Type B pancreatic cell (in vitro differentiated cells): ENCODE data around the gene KLHL11. TPM values are rescaled to one million over a fixed set of nuclear protein-coding genes. Genes with fewer than 3 reads are reported as not detected.
"Not testable (repeated sequence)": the region's sequence is repeated elsewhere in the genome, so short reads cannot be mapped to it uniquely, and the experiment has no call there.

Experiments used
- DNase-seq: peaks from one replicate; pipeline ENCODE4 v3.0.0; 2021; ENCODE audit warnings: mixed read lengths; ENCODE audit not compliant: unreplicated experiment; ENCODE audit errors: extremely low spot score
- H3K27ac Mint-ChIP-seq: 2 replicates; pipeline ENCODE4 v1.8.0; 2021; ENCODE audit warnings: mild to moderate bottlenecking, mixed read lengths
- H3K27me3 Mint-ChIP-seq: 2 replicates; pipeline ENCODE4 v1.8.0; 2021; ENCODE audit warnings: mixed read lengths
- H3K36me3 Mint-ChIP-seq: 2 replicates; pipeline ENCODE4 v1.8.0; 2021; ENCODE audit warnings: mixed read lengths
- H3K4me1 Mint-ChIP-seq: one replicate; pipeline ENCODE4 v1.8.0; 2021; ENCODE audit warnings: mixed read lengths; ENCODE audit not compliant: unreplicated experiment
- H3K4me3 Mint-ChIP-seq: 2 replicates; pipeline ENCODE4 v1.8.0; 2021; ENCODE audit warnings: mild to moderate bottlenecking, mixed read lengths
- H3K9me3 Mint-ChIP-seq: 2 replicates; pipeline ENCODE4 v1.8.0; 2021; ENCODE audit warnings: mixed read lengths
- total RNA-seq: library from RNA; stranded (reverse); gene quantifications from 2 replicates; pipeline ENCODE4 v1.2.1, GENCODE V29; 2021; ENCODE audit warnings: low replicate concordance
- TF ChIP-seq, protein P1 (sequence below): fragments of 200-600 bp; sonication (generic); conservative IDR thresholded peaks from 2 replicates; pipeline ENCODE4 v1.5.0; 2021; ENCODE audit warnings: antibody characterized with exemption, mild to moderate bottlenecking

Gene KLHL11
- total RNA-seq, 1 donor from 2014 or later: 20.6 TPM

DNA sequence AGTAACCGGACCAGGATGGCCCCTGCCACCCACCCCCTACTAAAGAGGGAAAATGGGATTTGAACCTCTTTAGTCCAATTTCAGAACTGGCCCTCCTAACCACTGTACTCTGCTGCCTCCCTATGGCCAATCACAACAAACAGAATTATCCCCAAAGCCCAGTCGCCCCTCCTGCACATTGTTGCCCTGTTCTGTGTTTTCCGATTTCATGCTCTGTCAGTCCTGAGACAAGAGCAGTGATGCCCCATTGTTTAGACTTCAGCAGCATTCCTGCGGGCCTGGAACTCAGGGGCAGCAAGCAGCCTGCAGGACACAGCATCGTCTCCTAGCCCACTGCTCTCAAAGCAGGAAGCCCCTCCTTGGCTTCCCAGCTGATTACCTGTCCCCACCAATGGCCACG, 20.5 kb upstream of the KLHL11 start:
- no peaks in the 10 kb centered on the region for H3K9me3 Mint-ChIP-seq
- H3K4me3 Mint-ChIP-seq: no peak overlapping the region
- H3K4me1 Mint-ChIP-seq: no peaks in the 10 kb centered on the region
- DNase-seq: no peak
- peaks cover 27% of the 10 kb centered on the region for H3K36me3 Mint-ChIP-seq
- TF ChIP-seq, protein P1, sequence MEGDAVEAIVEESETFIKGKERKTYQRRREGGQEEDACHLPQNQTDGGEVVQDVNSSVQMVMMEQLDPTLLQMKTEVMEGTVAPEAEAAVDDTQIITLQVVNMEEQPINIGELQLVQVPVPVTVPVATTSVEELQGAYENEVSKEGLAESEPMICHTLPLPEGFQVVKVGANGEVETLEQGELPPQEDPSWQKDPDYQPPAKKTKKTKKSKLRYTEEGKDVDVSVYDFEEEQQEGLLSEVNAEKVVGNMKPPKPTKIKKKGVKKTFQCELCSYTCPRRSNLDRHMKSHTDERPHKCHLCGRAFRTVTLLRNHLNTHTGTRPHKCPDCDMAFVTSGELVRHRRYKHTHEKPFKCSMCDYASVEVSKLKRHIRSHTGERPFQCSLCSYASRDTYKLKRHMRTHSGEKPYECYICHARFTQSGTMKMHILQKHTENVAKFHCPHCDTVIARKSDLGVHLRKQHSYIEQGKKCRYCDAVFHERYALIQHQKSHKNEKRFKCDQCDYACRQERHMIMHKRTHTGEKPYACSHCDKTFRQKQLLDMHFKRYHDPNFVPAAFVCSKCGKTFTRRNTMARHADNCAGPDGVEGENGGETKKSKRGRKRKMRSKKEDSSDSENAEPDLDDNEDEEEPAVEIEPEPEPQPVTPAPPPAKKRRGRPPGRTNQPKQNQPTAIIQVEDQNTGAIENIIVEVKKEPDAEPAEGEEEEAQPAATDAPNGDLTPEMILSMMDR: peak; percentile 63
- peak overlapping the region; percentile 61 for H3K27ac Mint-ChIP-seq
- no peaks in the 10 kb centered on the region for H3K27me3 Mint-ChIP-seq

DNA sequence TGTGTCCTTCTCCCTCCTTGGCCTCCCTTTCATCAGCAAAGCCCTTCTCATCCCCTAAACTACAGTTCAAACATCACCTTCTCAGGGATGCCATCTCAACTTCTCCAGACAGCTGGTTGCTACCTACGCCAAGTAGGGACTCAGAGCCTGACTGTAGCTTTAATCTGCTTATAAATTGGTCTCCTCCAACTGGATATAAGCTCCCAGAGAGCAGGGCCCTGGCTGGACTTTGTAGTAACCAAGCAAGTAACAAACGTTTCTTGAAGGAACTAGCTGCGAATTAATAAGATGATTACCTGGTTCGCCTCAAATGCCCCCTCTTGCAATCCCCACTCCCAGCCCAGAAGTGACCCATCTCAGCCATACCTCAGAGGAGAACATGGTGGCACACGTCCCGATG, 17.5 kb upstream of the KLHL11 start:
- no peak overlapping the region for H3K4me3 Mint-ChIP-seq
- TF ChIP-seq, protein P1: no peak
- H3K36me3 Mint-ChIP-seq: peaks cover 33% of the 10 kb centered on the region
- no peaks in the 10 kb centered on the region for H3K9me3 Mint-ChIP-seq
- H3K27me3 Mint-ChIP-seq: no peaks in the 10 kb centered on the region
- peak overlapping the region; percentile 4 for H3K27ac Mint-ChIP-seq
- no peaks in the 10 kb centered on the region for H3K4me1 Mint-ChIP-seq
- no peak for DNase-seq

DNA sequence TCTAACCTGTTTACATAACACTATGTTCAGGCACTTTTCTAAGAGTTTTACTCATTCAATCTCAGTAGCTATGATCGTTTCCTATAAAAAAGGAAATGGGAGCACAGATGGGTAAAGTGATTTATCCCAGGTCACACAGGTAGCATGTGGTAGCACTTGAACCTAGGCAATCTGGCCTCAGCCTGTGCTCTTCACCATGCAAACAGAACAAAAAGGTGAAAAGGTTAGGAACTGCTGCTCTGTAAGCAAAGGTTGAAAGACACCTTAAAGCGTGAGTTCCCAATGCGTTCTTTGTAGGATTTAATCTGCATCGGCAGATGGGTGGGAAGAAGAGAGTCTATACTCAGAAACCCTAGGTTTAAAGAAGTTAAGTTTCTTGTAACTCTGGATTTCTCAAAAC, 14.9 kb upstream of the KLHL11 start:
- Mint-ChIP-seq H3K27me3 (no peaks in the 10 kb centered on the region), H3K36me3 (peaks cover 30% of the 10 kb centered on the region), H3K27ac (no peak overlapping the region), H3K9me3 (no peaks in the 10 kb centered on the region), H3K4me1 (no peaks in the 10 kb centered on the region), H3K4me3 (no peak overlapping the region)
- TF ChIP-seq, protein P1: no peak
- DNase-seq: no peak

DNA sequence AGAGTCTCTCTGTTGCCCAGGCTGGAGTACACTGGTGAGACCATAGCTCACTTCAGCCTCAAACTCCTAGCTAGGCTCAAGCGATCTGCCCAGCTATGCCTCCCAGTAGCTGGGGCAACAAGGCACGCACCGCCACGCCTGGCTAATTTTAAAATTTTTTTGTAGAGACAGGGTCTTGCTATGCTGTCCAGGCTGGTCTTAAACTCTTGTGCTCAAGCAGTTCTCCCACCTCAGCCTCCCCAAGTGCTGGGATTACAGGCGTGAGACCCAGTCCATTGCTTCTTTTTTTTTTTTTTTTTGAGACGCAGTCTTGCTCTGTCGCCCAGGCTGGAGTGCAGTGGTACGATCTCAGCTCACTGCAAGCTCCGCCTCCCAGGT, 9.1 kb upstream of the KLHL11 start:
- not testable (repeated sequence) for H3K9me3 Mint-ChIP-seq, H3K4me3 Mint-ChIP-seq, H3K4me1 Mint-ChIP-seq, H3K27ac Mint-ChIP-seq, DNase-seq, H3K27me3 Mint-ChIP-seq
- H3K36me3 Mint-ChIP-seq: peaks cover 22% of the 10 kb centered on the region

DNA sequence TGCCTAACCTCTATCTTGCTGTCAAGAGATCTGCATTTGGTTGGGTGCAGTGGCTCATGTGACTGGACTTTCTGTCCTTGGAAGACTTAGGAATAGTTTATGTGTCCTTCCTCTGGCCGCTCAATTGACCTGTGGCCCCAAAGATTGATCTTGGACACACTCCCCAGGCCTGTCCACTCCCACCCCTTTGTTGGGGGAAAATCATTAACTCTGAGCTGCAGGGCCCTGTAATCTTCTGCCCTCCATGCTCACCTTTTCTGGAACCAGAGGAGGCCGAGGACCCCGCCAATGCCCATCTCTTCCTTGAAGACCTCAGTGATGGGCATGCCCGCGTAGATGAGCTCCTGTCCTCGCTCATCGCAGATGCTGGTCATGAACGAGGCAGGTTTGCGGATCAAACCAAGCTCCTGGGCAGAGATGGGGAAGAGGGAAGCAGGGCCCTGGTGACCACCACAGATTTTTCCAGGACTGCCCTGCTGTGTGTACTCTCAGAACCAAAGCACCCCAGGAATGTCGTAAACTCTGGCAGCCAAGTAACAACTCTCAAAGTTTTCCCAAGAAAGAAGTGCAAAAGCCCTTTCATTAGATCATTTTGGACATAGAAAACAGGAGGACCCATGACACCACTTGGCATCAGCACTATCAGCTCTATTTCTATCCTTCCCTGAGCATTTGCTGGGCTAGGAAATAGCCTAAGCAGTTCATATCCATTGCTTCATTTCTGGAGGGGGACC, 8.5 kb upstream of the KLHL11 start:
- H3K27me3 Mint-ChIP-seq: no peaks in the 10 kb centered on the region
- no peaks in the 10 kb centered on the region for H3K9me3 Mint-ChIP-seq
- no peak overlapping the region for H3K27ac Mint-ChIP-seq
- H3K4me3 Mint-ChIP-seq: no peak overlapping the region
- peaks cover 24% of the 10 kb centered on the region for H3K36me3 Mint-ChIP-seq
- no peak for DNase-seq
- TF ChIP-seq, protein P1: no peak
- H3K4me1 Mint-ChIP-seq: no peaks in the 10 kb centered on the region

DNA sequence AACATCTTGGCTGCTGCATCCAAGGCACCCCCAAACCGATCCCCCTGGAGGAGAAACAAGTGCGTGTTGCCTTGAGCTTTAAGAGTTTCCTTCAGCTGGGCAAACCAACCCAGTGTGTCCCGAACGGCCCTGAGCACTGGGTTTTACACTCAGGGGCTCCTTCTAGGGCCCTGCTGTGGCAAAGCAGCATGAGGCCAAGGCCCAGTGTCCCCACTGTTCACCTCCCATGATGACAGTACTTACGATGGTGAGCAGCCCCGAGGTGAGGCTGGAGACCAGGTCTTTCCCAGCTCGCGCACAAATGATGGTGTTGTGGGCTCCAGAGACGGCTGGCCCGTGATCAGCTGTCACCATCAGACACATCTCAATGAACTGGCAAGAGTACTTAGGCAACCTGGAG, 6.6 kb upstream of the KLHL11 start:
- Mint-ChIP-seq H3K4me3 (no peak overlapping the region), H3K27me3 (no peaks in the 10 kb centered on the region)
- DNase-seq: no peak

More for the DNA sequence above, 6.6 kb upstream of the KLHL11 start:
- Mint-ChIP-seq H3K27ac (no peak overlapping the region), H3K9me3 (no peaks in the 10 kb centered on the region), H3K4me1 (no peaks in the 10 kb centered on the region), H3K36me3 (peaks cover 14% of the 10 kb centered on the region)
- TF ChIP-seq, protein P1: no peak
